Activated CD4-positive, alpha-beta T cell treated with anti-CD3 and anti-CD28 coated beads for 1 hour (primary cell): ENCODE measurements around the gene NFIA.
"Not testable (repeated sequence)": the region's sequence is repeated elsewhere in the genome, so short reads cannot be mapped to it uniquely, and the experiment has no call there.

Experiments
- DNase-seq: peaks from one replicate; pipeline ENCODE4 v3.0.0-alpha.2; 2020

Gene NFIA

GRCh38 chr1:61061601-61062000 is 20.8 kb upstream of the NFIA start:
- not testable (repeated sequence) for DNase-seq

- DNase-seq: no peak
These were observed 17.7 kb upstream of the NFIA start for GRCh38 chr1:61064673-61065072.

GRCh38 chr1:61067446-61068019 is 14.8 kb upstream of the NFIA start:
- DNase-seq: no peak

- DNase-seq: no peak
These were observed 12.3 kb upstream of the NFIA start for GRCh38 chr1:61070054-61070453.

GRCh38 chr1:61071205-61072130 is 10.9 kb upstream of the NFIA start:
- no peak for DNase-seq

GRCh38 chr1:61073871-61074270 is 8.5 kb upstream of the NFIA start:
- no peak for DNase-seq

- DNase-seq: not testable (repeated sequence)
These were observed 6.5 kb upstream of the NFIA start for GRCh38 chr1:61075833-61076232.

GRCh38 chr1:61076728-61077675 is 5.4 kb upstream of the NFIA start:
- DNase-seq: peak; percentile 64

- peak; percentile 76 for DNase-seq
These were observed 4.5 kb upstream of the NFIA start for GRCh38 chr1:61077676-61078541.

- no peak for DNase-seq
These were observed 3.6 kb upstream of the NFIA start for GRCh38 chr1:61078618-61079295.

GRCh38 chr1:61079296-61079897 is 3.0 kb upstream of the NFIA start:
- DNase-seq: no peak

GRCh38 chr1:61079898-61080336 is 2.4 kb upstream of the NFIA start:
- no peak for DNase-seq

- DNase-seq: no peak
These were observed 1.8 kb upstream of the NFIA start for GRCh38 chr1:61080413-61081143.

GRCh38 chr1:61081144-61081685 is 1.1 kb upstream of the NFIA start:
- DNase-seq: no peak

- no peak for DNase-seq
These were observed 563 bp upstream of the NFIA start for GRCh38 chr1:61081686-61082310.

- no peak for DNase-seq
These were observed 849 bp downstream of the NFIA start for GRCh38 chr1:61083013-61083806.

GRCh38 chr1:61083807-61084440 is 1.6 kb downstream of the NFIA start:
- no peak for DNase-seq

- DNase-seq: no peak
These were observed 2.2 kb downstream of the NFIA start for GRCh38 chr1:61084491-61085031.
